GM10248 (cell line): ENCODE data around the gene TMEM38B.

ENCODE experiments used
- CTCF ChIA-PET: fragments of 300-600 bp; sonication (Branson Sonifier 250); formaldehyde crosslinking; extraction: SDS; loops from one replicate; lab custom pipeline; 2021; ENCODE audit warnings: antibody characterized with exemption; lab: Yijun Ruan, JAX
- POLR2A ChIA-PET: fragments of 350-650 bp; sonication (Branson Sonifier 250); formaldehyde crosslinking; extraction: SDS; loops from one replicate; lab custom pipeline; 2020; ENCODE audit warnings: antibody characterized with exemption; lab: Yijun Ruan, JAX
- DNase-seq: peaks from one replicate; pipeline ENCODE4 v3.0.0; 2012; ENCODE audit errors: extremely low spot score
- CTCF ChIP-seq: IDR thresholded peaks from 2 replicates; pipeline ENCODE4 v1.5.1; 2012; ENCODE audit warnings: mild to moderate bottlenecking, low read depth; ENCODE audit errors: extremely low read depth, missing control alignments, control extremely low read depth

The TMEM38B gene

GRCh38 chr9:105822814-105823213 is 128.5 kb downstream of the TMEM38B start:
- ChIA-PET CTCF (no interaction called here), POLR2A (no interaction called here)
- no peak for TF ChIP-seq CTCF
- DNase-seq: no peak
